SKM-1 treated with dmso at 0.1 percent for 144 hours (cell line): ENCODE results near the gene SLC25A5.
A peak's percentile ranks its signal among the peaks of the same experiment; 100 is the strongest.
"Not testable (repeated sequence)": the region's sequence is repeated elsewhere in the genome, so short reads cannot be mapped to it uniquely, and the experiment has no call there.

Experiments
- DNase-seq: peaks from one replicate; lab custom pipeline; 2025; ENCODE audit not compliant: unreplicated experiment; lab: John Stamatoyannopoulos, UW

The SLC25A5 gene

GRCh38 chrX:119502727-119503483 is 34.7 kb downstream of the SLC25A5 start:
- no peak for DNase-seq

GRCh38 chrX:119503484-119503861 is 35.2 kb downstream of the SLC25A5 start:
- DNase-seq: no peak

GRCh38 chrX:119505145-119505544 is 36.9 kb downstream of the SLC25A5 start:
- DNase-seq: not testable (repeated sequence)

GRCh38 chrX:119505945-119506344 is 37.7 kb downstream of the SLC25A5 start:
- no peak for DNase-seq

- DNase-seq: no peak
These were observed 39.0 kb downstream of the SLC25A5 start for GRCh38 chrX:119507206-119507605.

GRCh38 chrX:119512146-119512800 is 44.0 kb downstream of the SLC25A5 start:
- DNase-seq: peak; percentile 29

GRCh38 chrX:119516157-119516702 is 48.0 kb downstream of the SLC25A5 start:
- peak; percentile 51 for DNase-seq

GRCh38 chrX:119518371-119518770 is 50.1 kb downstream of the SLC25A5 start:
- DNase-seq: no peak
